HepG2 (cell line): ENCODE results near the gene S100A16. TPM values are rescaled to one million over a fixed set of nuclear protein-coding genes. Genes with fewer than 3 reads are reported as not detected.
"Not testable (repeated sequence)": the region's sequence is repeated elsewhere in the genome, so short reads cannot be mapped to it uniquely, and the experiment has no call there.

Experiments used
- ATAC-seq: fragments of 200-7000 bp; cut with Tn5 transposase; 3 replicates; pipeline ENCODE4 v1.9.1; 2020; ENCODE audit warnings: mild to moderate bottlenecking, moderate library complexity
- BruUV-seq: library from RNA; stranded (reverse); fragments of 400-500 nt; replicated peaks from 2 replicates; lab custom pipeline; 2021; lab: Mats Ljungman, UMichigan
- CTCF ChIA-PET: fragments of 300-600 bp; formaldehyde crosslinking; extraction: SDS; loops from one replicate; lab custom pipeline; 2021; ENCODE audit warnings: low total read pairs, inconsistent platforms, low intra/inter-chr PET ratio; lab: Yijun Ruan, JAX
- POLR2A ChIA-PET: fragments of 350-600 bp; sonication (Branson Sonifier 250); formaldehyde crosslinking; loops from one replicate; lab custom pipeline; 2020; ENCODE audit warnings: antibody characterized with exemption, inconsistent platforms; lab: Yijun Ruan, JAX
- DNase-seq: peaks from one replicate; pipeline ENCODE4 v3.0.0-alpha.2; 2015; ENCODE audit warnings: low spot score
- FAIRE-seq: peaks from 3 replicates; lab custom pipeline; 2011; peaks lifted over from hg19 to GRCh38; lab: Jason Lieb, UNC
- H2AFZ ChIP-seq: one replicate; pipeline ENCODE4 v1.6.1; 2011; ENCODE audit warnings: low read length, inconsistent platforms
- H3K27ac ChIP-seq: fragments of 300-600 bp; 3 replicates; pipeline ENCODE4 v1.8.0; 2011; ENCODE audit warnings: mixed run types, mild to moderate bottlenecking, mixed read lengths, low read length, inconsistent platforms; ENCODE audit not compliant: insufficient read depth; ENCODE audit errors: extremely low read length
- H3K27me3 ChIP-seq, 2 experiments: fragments of 200-600 bp in 1 of 2; 2 replicates in 1 of 2; 3 replicates in 1 of 2; pipeline versions ENCODE4 v1.6.0 to v1.8.0; 2011; ENCODE audit warnings: low read length in 2 of 2, mild to moderate bottlenecking in 2 of 2, moderate library complexity in 2 of 2, inconsistent platforms in 1 of 2; ENCODE audit not compliant: insufficient read depth in 2 of 2, control insufficient read depth in 1 of 2
- H3K36me3 ChIP-seq, 2 experiments: fragments of 200-600 bp in 1 of 2; replicated peaks in 1 of 2; 2 replicates in 1 of 2; 3 replicates in 1 of 2; pipeline versions ENCODE4 v1.5.1 to v1.8.0; 2011; ENCODE audit warnings: low read length in 2 of 2, inconsistent platforms in 1 of 2; ENCODE audit not compliant: insufficient read depth in 2 of 2, control insufficient read depth in 1 of 2
- H3K4me1 ChIP-seq: 2 replicates; pipeline ENCODE4 v1.5.1; 2012; ENCODE audit warnings: low read length, inconsistent platforms; ENCODE audit not compliant: insufficient read depth
- H3K4me2 ChIP-seq: 2 replicates; pipeline ENCODE4 v1.6.0; 2011; ENCODE audit warnings: low read depth, low read length, inconsistent platforms
- H3K4me3 ChIP-seq, 3 experiments: fragments of 200-600 bp in 1 of 3; sonication (generic), shearing (Covaris generic) in 1 of 3; replicated peaks in 1 of 3; 2 replicates each; pipeline ENCODE4 v1.5.1; 2011 to 2016; ENCODE audit warnings: low read length in 3 of 3, inconsistent platforms in 2 of 3, low read depth in 2 of 3, mild to moderate bottlenecking in 2 of 3, control low read depth in 1 of 3, mixed read lengths in 1 of 3; ENCODE audit not compliant: insufficient read depth in 1 of 3
- H3K79me2 ChIP-seq: one replicate; pipeline ENCODE4 v1.6.1; 2011; ENCODE audit warnings: low read length, inconsistent platforms; ENCODE audit not compliant: insufficient read depth
- H3K9ac ChIP-seq: 2 replicates; pipeline ENCODE4 v1.6.0; 2011; ENCODE audit warnings: mild to moderate bottlenecking, low read depth, low read length, inconsistent platforms; ENCODE audit not compliant: insufficient read depth
- H3K9me3 ChIP-seq: 2 replicates; pipeline ENCODE4 v1.5.1; 2012; ENCODE audit warnings: mild to moderate bottlenecking, low read length
- H4K20me1 ChIP-seq: 2 replicates; pipeline ENCODE4 v1.6.0; 2011; ENCODE audit warnings: inconsistent platforms, mild to moderate bottlenecking, low read length, moderate library complexity; ENCODE audit not compliant: insufficient read depth
- ARNT2 ChIP-seq: sonication (generic); formaldehyde crosslinking; IDR thresholded peaks from 2 replicates; pipeline ENCODE4 v1.8.0; 2022; ENCODE audit warnings: mild to moderate bottlenecking, low read depth, missing genetic modification reagents, moderate library complexity
- CCDC6 ChIP-seq: sonication (generic); formaldehyde crosslinking; IDR thresholded peaks from 2 replicates; pipeline ENCODE4 v1.8.1; 2022; ENCODE audit warnings: mild to moderate bottlenecking, missing genetic modification reagents, moderate library complexity
- CENPT ChIP-seq: sonication (generic); formaldehyde crosslinking; IDR thresholded peaks from 2 replicates; pipeline ENCODE4 v1.8.0; 2022; ENCODE audit warnings: low read depth, mild to moderate bottlenecking, moderate library complexity, missing genetic modification reagents
- JDP2 ChIP-seq: sonication (generic); formaldehyde crosslinking; IDR thresholded peaks from 2 replicates; pipeline ENCODE4 v1.8.1; 2022; ENCODE audit warnings: missing genetic modification reagents, borderline replicate concordance
- MIER2 ChIP-seq: IDR thresholded peaks from 2 replicates; pipeline ENCODE4 v1.6.1; 2016; ENCODE audit warnings: missing biosample characterization, missing genetic modification reagents
- MIER3 ChIP-seq: IDR thresholded peaks from 2 replicates; pipeline ENCODE4 v1.6.1; 2016; ENCODE audit warnings: missing compliant biosample characterization, borderline replicate concordance
- NONO ChIP-seq, 2 experiments: fragments of 450-650 bp in 1 of 2; sonication (generic) in 1 of 2; formaldehyde crosslinking in 1 of 2; IDR thresholded peaks in 1 of 2; conservative IDR thresholded peaks in 1 of 2; 2 replicates each; pipeline versions ENCODE4 v1.6.1 to v1.8.0; 2017 to 2022; ENCODE audit warnings: mild to moderate bottlenecking in 1 of 2, missing genetic modification reagents in 1 of 2, moderate library complexity in 1 of 2
- PHF21A ChIP-seq: sonication (generic); formaldehyde crosslinking; IDR thresholded peaks from 2 replicates; pipeline ENCODE4 v1.5.0; 2020; ENCODE audit warnings: mild to moderate bottlenecking, missing genetic modification reagents
- RBFOX2 ChIP-seq: fragments of 200-400 bp; formaldehyde crosslinking; IDR thresholded peaks from 2 replicates; pipeline ENCODE4 v1.6.1; 2017; ENCODE audit warnings: low read depth, mild to moderate bottlenecking, low read length
- ZNF318 ChIP-seq: sonication (generic); formaldehyde crosslinking; IDR thresholded peaks from 2 replicates; pipeline ENCODE4 v1.4.0; 2020; ENCODE audit warnings: mild to moderate bottlenecking, missing genetic modification reagents
- ZNF333 ChIP-seq: sonication (generic); formaldehyde crosslinking; IDR thresholded peaks from 2 replicates; pipeline ENCODE4 v1.4.0; 2020; ENCODE audit warnings: mild to moderate bottlenecking, missing genetic modification reagents, borderline replicate concordance
- WGBS: methylation state at CpG from one replicate; pipeline ENCODE4 v1.1.6; 2017; ENCODE audit warnings: low lambda C conversion rate; 5-methylcytosine and 5-hydroxymethylcytosine counted together
- in situ Hi-C: cut with HindIII; loops from 2 replicates; pipeline ENCODE4 v1.10.0; 2017; ENCODE audit warnings: low pct_unique_long_range_greater_than_20kb; ENCODE audit not compliant: extremely low pct_ligation_motif_present
- intact Hi-C: fragments of 100-400 bp; cut with micrococcal nuclease; formaldehyde crosslinking; loops from one replicate; pipeline ENCODE4 v1.10.0; 2022; ENCODE audit not compliant: unreplicated experiment
- polyA plus RNA-seq, 8 experiments: library from polyadenylated mRNA; depleted of rRNA in 3 of 8; stranded (reverse) in 7 of 8; unstranded in 1 of 8; fragments of >200 nt; fragmentation: Illumina TruSeq in 4 of 8; extraction: Trizol in 4 of 8; gene quantifications; 2 replicates each; pipeline versions ENCODE4 v1.2.1 to v1.2.3, GENCODE V29; 2011 to 2016; ENCODE audit warnings: low read depth in 4 of 8, missing spikeins in 1 of 8, mixed read lengths in 1 of 8; ENCODE audit not compliant: insufficient read depth in 1 of 8
- total RNA-seq, 5 experiments: library from RNA; depleted of rRNA; stranded (reverse); fragments of >200 nt; fragmentation: Illumina TruSeq; extraction: Trizol; gene quantifications; 2 replicates each; pipeline ENCODE4 v1.2.3, GENCODE V29; 2016; ENCODE audit warnings: low read depth in 1 of 5

Gene S100A16
- total and polyA plus RNA-seq, 2 of the 13 experiments (the other 11 are each of a cell fraction or from before 2014, with no cell fraction given), result 46.0 to 195 TPM

- H3K36me3 ChIP-seq, H3K4me1 ChIP-seq, intact Hi-C loops, H4K20me1 ChIP-seq, H2AFZ ChIP-seq, H3K9me3 ChIP-seq, H3K9ac ChIP-seq, ATAC-seq, in situ Hi-C loops, BruUV-seq, H3K4me2 ChIP-seq, FAIRE-seq, CTCF ChIA-PET, H3K27me3 ChIP-seq, H3K79me2 ChIP-seq, DNase-seq, H3K27ac ChIP-seq, H3K4me3 ChIP-seq: not testable (repeated sequence)
- POLR2A ChIA-PET, result interaction anchor here (0.7 kb wide), 1 partner anchor 14 kb away, joined by 3 read pairs; no protein-coding TSS in a partner anchor
- 41% methylated on average over 10 of the region's 10 CpGs for WGBS
These were observed 24.9 kb downstream of the S100A16 start for GRCh38 chr1:153588033-153588432.

- H2AFZ ChIP-seq, result no peak overlapping the region
- no peak overlapping the region for H3K27ac ChIP-seq
- 19% methylated on average over 5 of the region's 5 CpGs for WGBS
- H4K20me1 ChIP-seq, result no peaks in the 10 kb centered on the region
- CTCF ChIA-PET, result no interaction called here
- H3K79me2 ChIP-seq, result no peaks in the 10 kb centered on the region
- ATAC-seq, result no peak
- in situ Hi-C loops (no loop called here), intact Hi-C loops (no loop called here)
- no TSS peak for BruUV-seq
- no peak for FAIRE-seq
- no peak for DNase-seq
- H3K4me2 ChIP-seq, result no peak overlapping the region
- H3K4me1 ChIP-seq, result no peaks in the 10 kb centered on the region
- H3K27me3 ChIP-seq, result 0 out of 5 replicates have a peak, but pooled peaks cover 1 to 3% of the 10 kb centered on the region in 2 experiments
- POLR2A ChIA-PET, result no interaction called here
- H3K9me3 ChIP-seq, result no peaks in the 10 kb centered on the region
- H3K9ac ChIP-seq, result no peak overlapping the region
- H3K36me3 ChIP-seq, result no peaks in the 10 kb centered on the region
- H3K4me3 ChIP-seq, result no peak overlapping the region
- TF ChIP-seq ZNF333 (no peak), PHF21A (CRISPR knock-in tag) (no peak), CCDC6 (no peak), CENPT (CRISPR knock-in tag) (no peak), NONO (IDR thresholded peaks at IDR 0.05) (no peak), NONO (CRISPR knock-in tag; conservative IDR thresholded peaks at IDR 0.05) (no peak), MIER2 (CRISPR knock-in tag) (no peak), ZNF318 (CRISPR knock-in tag) (no peak), ARNT2 (CRISPR knock-in tag) (no peak), JDP2 (CRISPR knock-in tag) (no peak), RBFOX2 (no peak), MIER3 (CRISPR knock-in tag) (no peak)
These were observed 25.6 kb downstream of the S100A16 start for GRCh38 chr1:153587314-153587713.
